HG03558 (cell line): Measurements from ENCODE around the gene P2RY2.
"Not testable (repeated sequence)": the region's sequence is repeated elsewhere in the genome, so short reads cannot be mapped to it uniquely, and the experiment has no call there.

Source experiments
- ATAC-seq: cut with Tn5 transposase; IDR thresholded peaks from one replicate; pipeline ENCODE4 v1.9.1; 2021; ENCODE audit warnings: moderate number of reproducible peaks; ENCODE audit not compliant: unreplicated experiment; ENCODE audit errors: extremely low read depth

Gene P2RY2

GRCh38 chr11:73225001-73225686 is 7.1 kb downstream of the P2RY2 start:
- no peak for ATAC-seq

- ATAC-seq, result no peak
Observed at GRCh38 chr11:73225851-73226250, 7.8 kb downstream of the P2RY2 start.

GRCh38 chr11:73226297-73227006 is 8.4 kb downstream of the P2RY2 start:
- ATAC-seq, result no peak

GRCh38 chr11:73227571-73228211 is 9.6 kb downstream of the P2RY2 start:
- no peak for ATAC-seq

- no peak for ATAC-seq
Observed at GRCh38 chr11:73228268-73229134, 10.4 kb downstream of the P2RY2 start.

GRCh38 chr11:73229321-73229895 is 11.3 kb downstream of the P2RY2 start:
- ATAC-seq, result no peak

GRCh38 chr11:73229896-73230875 is 12.1 kb downstream of the P2RY2 start:
- ATAC-seq, result no peak

- no peak for ATAC-seq
Observed at GRCh38 chr11:73230931-73231330, 12.8 kb downstream of the P2RY2 start.

- not testable (repeated sequence) for ATAC-seq
Observed at GRCh38 chr11:73232487-73232886, 14.4 kb downstream of the P2RY2 start.

GRCh38 chr11:73233211-73233610 is 15.1 kb downstream of the P2RY2 start:
- ATAC-seq, result no peak

GRCh38 chr11:73233692-73234470 is 15.8 kb downstream of the P2RY2 start:
- ATAC-seq, result no peak

GRCh38 chr11:73234471-73235181 is 16.5 kb downstream of the P2RY2 start:
- no peak for ATAC-seq

GRCh38 chr11:73235236-73235786 is 17.2 kb downstream of the P2RY2 start:
- no peak for ATAC-seq

GRCh38 chr11:73236205-73236765 is 18.2 kb downstream of the P2RY2 start:
- ATAC-seq, result no peak

GRCh38 chr11:73236854-73237253 is 18.8 kb downstream of the P2RY2 start:
- ATAC-seq, result no peak

- ATAC-seq, result no peak
Observed at GRCh38 chr11:73237471-73238290, 19.6 kb downstream of the P2RY2 start.
